AG04450 (cell line): ENCODE measurements around the gene DPP6. TPM values are rescaled to one million over a fixed set of nuclear protein-coding genes. Genes with fewer than 3 reads are reported as not detected.

ENCODE experiments used
- CTCF ChIA-PET: fragments of 300-600, 350-600 bp; formaldehyde crosslinking; extraction: SDS; loops from one replicate; lab custom pipeline; 2022; ENCODE audit warnings: antibody characterized with exemption, inconsistent platforms; lab: Charles Lee
- POLR2A ChIA-PET: fragments of 350-600 bp; formaldehyde crosslinking; extraction: SDS; loops from one replicate; lab custom pipeline; 2021; ENCODE audit warnings: antibody characterized with exemption, inconsistent platforms; lab: Yijun Ruan, JAX
- DNase-seq: peaks from one replicate; pipeline ENCODE4 v3.0.0-alpha.2; 2011; ENCODE audit warnings: low read depth, low spot score
- H3K27ac ChIP-seq: one replicate; pipeline ENCODE4 v1.5.1; 2012; ENCODE audit warnings: low read depth, low read length, control low read depth
- H3K27me3 ChIP-seq: one replicate; pipeline ENCODE4 v1.6.0; 2012; ENCODE audit warnings: low read length; ENCODE audit not compliant: control insufficient read depth, insufficient read depth
- H3K4me3 ChIP-seq: 2 replicates; pipeline ENCODE4 v1.5.1; 2011; ENCODE audit warnings: mild to moderate bottlenecking, low read depth, low read length, control low read depth
- H3K9me3 ChIP-seq: 2 replicates; pipeline ENCODE4 v1.5.1; 2012; ENCODE audit warnings: low read length; ENCODE audit not compliant: control insufficient read depth, insufficient read depth
- polyA plus RNA-seq: library from polyadenylated mRNA; depleted of rRNA; stranded (reverse); fragments of >200 nt; gene quantifications from 2 replicates; pipeline ENCODE4 v1.2.3, GENCODE V29; 2011
- TF ChIP-seq, protein P1 (sequence below): IDR thresholded peaks from 2 replicates; pipeline ENCODE4 v1.5.1; 2011; ENCODE audit warnings: low read depth, low read length, control low read depth, inconsistent platforms

Gene DPP6
- polyA plus RNA-seq, 1 experiment, result not detected

- DNase-seq, result no peak
- H3K4me3 ChIP-seq, result no peak overlapping the region
- peaks cover 52% of the 10 kb centered on the region for H3K9me3 ChIP-seq
- ChIA-PET CTCF (no interaction called here), POLR2A (no interaction called here)
- no peaks in the 10 kb centered on the region for H3K27me3 ChIP-seq
- H3K27ac ChIP-seq, result no peak overlapping the region
- TF ChIP-seq, protein P1, sequence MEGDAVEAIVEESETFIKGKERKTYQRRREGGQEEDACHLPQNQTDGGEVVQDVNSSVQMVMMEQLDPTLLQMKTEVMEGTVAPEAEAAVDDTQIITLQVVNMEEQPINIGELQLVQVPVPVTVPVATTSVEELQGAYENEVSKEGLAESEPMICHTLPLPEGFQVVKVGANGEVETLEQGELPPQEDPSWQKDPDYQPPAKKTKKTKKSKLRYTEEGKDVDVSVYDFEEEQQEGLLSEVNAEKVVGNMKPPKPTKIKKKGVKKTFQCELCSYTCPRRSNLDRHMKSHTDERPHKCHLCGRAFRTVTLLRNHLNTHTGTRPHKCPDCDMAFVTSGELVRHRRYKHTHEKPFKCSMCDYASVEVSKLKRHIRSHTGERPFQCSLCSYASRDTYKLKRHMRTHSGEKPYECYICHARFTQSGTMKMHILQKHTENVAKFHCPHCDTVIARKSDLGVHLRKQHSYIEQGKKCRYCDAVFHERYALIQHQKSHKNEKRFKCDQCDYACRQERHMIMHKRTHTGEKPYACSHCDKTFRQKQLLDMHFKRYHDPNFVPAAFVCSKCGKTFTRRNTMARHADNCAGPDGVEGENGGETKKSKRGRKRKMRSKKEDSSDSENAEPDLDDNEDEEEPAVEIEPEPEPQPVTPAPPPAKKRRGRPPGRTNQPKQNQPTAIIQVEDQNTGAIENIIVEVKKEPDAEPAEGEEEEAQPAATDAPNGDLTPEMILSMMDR, result no peak
Observed at GRCh38 chr7:154336295-154336694, 284.1 kb downstream of the DPP6 start.

DNA sequence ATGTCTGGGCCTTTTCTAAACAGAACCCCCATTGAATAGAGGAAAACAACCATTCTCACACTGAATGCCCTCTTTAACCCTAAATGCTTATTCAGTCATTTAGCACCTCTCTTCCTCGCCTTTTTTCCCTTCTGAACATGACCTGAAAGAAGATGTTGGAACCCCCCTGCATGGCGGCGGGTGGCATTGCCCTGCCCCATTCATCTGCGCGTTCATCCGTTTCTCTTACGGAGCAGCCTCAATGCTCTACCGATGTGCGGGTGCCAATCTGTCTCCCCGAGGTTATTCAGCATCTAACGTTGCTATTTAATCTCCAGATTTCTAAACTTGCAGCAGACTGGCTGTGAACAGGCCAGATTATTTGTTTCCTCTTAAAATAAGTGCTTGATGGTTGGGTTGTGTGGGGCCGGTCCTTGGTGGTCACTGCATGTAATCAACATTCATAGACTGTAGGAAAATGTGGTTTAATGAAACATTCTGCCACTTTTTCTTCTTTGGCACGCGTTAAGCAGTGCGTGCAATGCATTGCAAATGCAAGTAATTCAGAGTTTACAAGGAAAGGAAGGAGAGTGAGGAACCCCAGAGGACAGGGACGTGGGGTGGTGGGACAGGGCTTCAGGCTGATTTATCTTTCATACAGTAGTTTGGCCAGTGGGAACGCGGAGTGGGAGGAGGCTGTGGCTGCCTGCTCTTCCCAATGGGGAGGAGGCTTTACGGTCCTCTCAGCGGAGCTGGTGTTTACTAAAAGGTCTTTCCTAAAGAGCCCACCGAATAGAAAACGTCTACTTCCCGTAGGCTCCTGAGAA is 286.7 kb downstream of the DPP6 start:
- TF ChIP-seq, protein P1, result no peak
- Histone ChIP-seq H3K27ac (no peak overlapping the region), H3K4me3 (no peak overlapping the region), H3K9me3 (peaks cover 55% of the 10 kb centered on the region), H3K27me3 (no peaks in the 10 kb centered on the region)
- no peak for DNase-seq
- ChIA-PET POLR2A (no interaction called here), CTCF (no interaction called here)

DNA sequence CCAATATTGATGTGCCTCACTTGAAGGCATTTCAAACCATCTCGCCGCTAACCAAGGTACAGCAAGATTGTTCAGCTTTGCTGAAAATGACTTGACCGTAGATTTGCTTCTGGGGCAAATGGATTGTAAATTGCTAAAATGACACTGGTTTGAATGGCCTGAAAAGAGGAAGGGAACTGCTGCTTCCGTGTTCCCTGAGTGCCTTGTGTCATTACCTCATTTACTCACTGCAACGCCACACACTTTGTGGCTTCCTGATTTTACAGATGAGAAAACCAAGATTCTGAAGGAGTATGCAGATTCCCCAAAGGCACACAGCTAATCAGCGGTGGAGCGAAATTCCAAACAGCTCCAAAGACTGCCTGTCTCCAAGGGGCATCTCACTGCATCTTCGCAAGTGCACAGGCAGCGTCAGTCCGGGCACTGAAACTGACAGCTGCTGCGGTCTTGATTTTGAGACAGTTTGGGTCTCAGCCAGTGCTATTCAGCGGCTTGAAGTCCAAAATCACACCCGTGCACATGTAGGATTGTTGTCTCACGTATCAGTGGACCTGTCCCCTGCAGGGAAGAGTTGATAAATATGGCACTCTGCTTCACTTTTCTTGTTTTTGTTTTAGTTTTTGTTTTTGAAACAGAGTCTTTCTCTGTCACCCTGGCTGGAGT is 290.9 kb downstream of the DPP6 start:
- Histone ChIP-seq H3K27me3 (no peaks in the 10 kb centered on the region), H3K27ac (peak overlapping the region; percentile 21), H3K4me3 (no peak overlapping the region), H3K9me3 (peaks cover 46% of the 10 kb centered on the region)
- ChIA-PET CTCF (no interaction called here), POLR2A (no interaction called here)
- no peak for DNase-seq
- TF ChIP-seq, protein P1, result no peak

- ChIA-PET CTCF (no interaction called here), POLR2A (no interaction called here)
- peaks cover 41% of the 10 kb centered on the region for H3K9me3 ChIP-seq
- H3K4me3 ChIP-seq, result no peak overlapping the region
- DNase-seq, result no peak
- no peaks in the 10 kb centered on the region for H3K27me3 ChIP-seq
- TF ChIP-seq, protein P1, result no peak
- no peak overlapping the region for H3K27ac ChIP-seq
Observed at GRCh38 chr7:154343778-154344412, 291.7 kb downstream of the DPP6 start.

DNA sequence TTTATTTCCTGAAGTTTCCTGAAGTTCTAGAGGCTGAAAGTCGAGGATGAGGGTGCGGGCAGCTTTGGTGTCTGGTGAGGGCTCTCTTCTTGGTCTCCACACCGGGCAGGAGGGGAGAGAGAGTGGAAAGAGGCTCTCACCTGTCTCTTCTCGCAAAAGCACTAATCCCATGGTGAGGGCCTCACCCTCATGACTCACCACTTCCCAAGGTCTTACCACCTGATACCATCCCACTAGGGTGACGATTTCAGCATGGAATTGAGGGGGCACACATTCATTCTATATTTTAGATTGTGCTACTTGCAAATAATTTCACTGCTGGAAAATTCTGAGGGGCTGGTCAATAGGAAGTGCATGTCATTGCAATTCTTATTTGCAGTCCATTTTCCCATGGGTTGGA is 292.9 kb downstream of the DPP6 start:
- DNase-seq, result no peak
- TF ChIP-seq, protein P1, result no peak
- Histone ChIP-seq H3K9me3 (peaks cover 39% of the 10 kb centered on the region), H3K27me3 (no peaks in the 10 kb centered on the region), H3K27ac (no peak overlapping the region), H3K4me3 (no peak overlapping the region)
- ChIA-PET CTCF (no interaction called here), POLR2A (no interaction called here)
